GM23248 (cell line): Measurements from ENCODE around the gene CST4.

ENCODE experiments used
- EZH2 ChIP-seq: fragments of 200-600 bp; sonication (generic); IDR thresholded peaks from 2 replicates; pipeline ENCODE4 v1.6.1; 2018; ENCODE audit warnings: antibody characterized with exemption, mild to moderate bottlenecking; ENCODE audit not compliant: insufficient read depth, poor library complexity, severe bottlenecking
- EZH2phosphoT487 ChIP-seq: fragments of 200-600 bp; sonication (generic); IDR thresholded peaks from 2 replicates; pipeline ENCODE4 v1.6.1; 2018; ENCODE audit warnings: antibody characterized with exemption, moderate library complexity, mild to moderate bottlenecking, low read depth; ENCODE audit not compliant: insufficient read depth

GRCh38 chr20:23644164-23644563 lies 44.7 kb downstream of the CST4 start:
- TF ChIP-seq EZH2 (no peak), EZH2phosphoT487 (no peak)
